Activated naive CD4-positive, alpha-beta T cell treated with anti-CD3 and anti-CD28 coated beads for 36 hours (primary cell): ENCODE results near the gene BORCS8. TPM values are rescaled to one million over a fixed set of nuclear protein-coding genes. Genes with fewer than 3 reads are reported as not detected.

Experiments
- total RNA-seq, 2 experiments: library from RNA; stranded (reverse); gene quantifications; one replicate each; pipeline ENCODE4 v1.2.3, GENCODE V29; 2021

Gene BORCS8
- total RNA-seq, 2 experiments from 2014 or later, result 14.0 to 16.1 TPM

Other genes starting within 250 kb of the BORCS8 start
- 100 to 1,000 TPM; 149 to 154 TPM for gene SUGP2, start 158.6 kb downstream of the BORCS8 start, total RNA-seq
- 10 to 100 TPM; 24.2 to 24.6 TPM for gene ARMC6, start 158.5 kb downstream of the BORCS8 start, total RNA-seq
- gene SLC25A42, start 128.2 kb downstream of the BORCS8 start, total RNA-seq, result 1 to 10 TPM; 6.7 to 8.5 TPM
- gene TMEM161A, start 53.7 kb downstream of the BORCS8 start, total RNA-seq, result 10 to 100 TPM; 18.1 to 18.3 TPM
- gene MEF2B, start 21.9 kb downstream of the BORCS8 start, total RNA-seq, result 1 to 10 TPM; 3.1 to 4.6 TPM
- 10 to 100 TPM; 48.4 to 49.3 TPM for gene RFXANK, start 106 bp upstream of the BORCS8 start, total RNA-seq
- 10 to 100 TPM; 32.4 to 34.2 TPM for gene NR2C2AP, start 11.3 kb upstream of the BORCS8 start, total RNA-seq
- gene NCAN, start 19.8 kb upstream of the BORCS8 start, total RNA-seq, result not detected
- not detected for gene TM6SF2, start 81.1 kb upstream of the BORCS8 start, total RNA-seq
- gene SUGP1, start 128.4 kb upstream of the BORCS8 start, total RNA-seq, result 10 to 100 TPM; 31.7 to 32.4 TPM
- gene MAU2, start 128.7 kb upstream of the BORCS8 start, total RNA-seq, result 10 to 100 TPM; 38.6 to 42.5 TPM
- gene GATAD2A, start 213.5 kb upstream of the BORCS8 start, total RNA-seq, result 100 to 1,000 TPM in 1 of 2 experiments, 10 to 100 TPM in 1; 91.2 to 100 TPM